Kidney epithelial cell (primary cell): ENCODE measurements around the gene NASP. TPM values are rescaled to one million over a fixed set of nuclear protein-coding genes. Genes with fewer than 3 reads are reported as not detected.

Experiments
- DNase-seq: peaks from one replicate; pipeline ENCODE4 v3.0.0-alpha.2; 2010; ENCODE audit warnings: low read depth
- H3K27me3 ChIP-seq: 2 replicates; pipeline ENCODE4 v1.6.0; 2011; ENCODE audit warnings: low read length; ENCODE audit not compliant: control insufficient read depth, insufficient read depth
- H3K36me3 ChIP-seq: 2 replicates; pipeline ENCODE4 v1.5.1; 2011; ENCODE audit warnings: low read length; ENCODE audit not compliant: control insufficient read depth, insufficient read depth
- H3K4me3 ChIP-seq: 2 replicates; pipeline ENCODE4 v1.5.1; 2011; ENCODE audit warnings: low read depth, mild to moderate bottlenecking, control low read depth, low read length
- CTCF ChIP-seq: IDR thresholded peaks from 2 replicates; pipeline ENCODE4 v1.5.1; 2011; ENCODE audit warnings: mild to moderate bottlenecking, moderate library complexity, low read length, control low read depth, inconsistent platforms; ENCODE audit not compliant: insufficient read depth, poor library complexity, severe bottlenecking
- total RNA-seq: library from RNA; depleted of rRNA; stranded (reverse); fragments of >200 nt; gene quantifications from 2 replicates; pipeline ENCODE4 v1.2.3, GENCODE V29; 2015

NASP gene
- total RNA-seq, 1 donor from 2014 or later = 45.3 TPM

GRCh38 chr1:45623972-45624371 lies 40.1 kb downstream of the NASP start, which contains the start of gene CCDC17:
Gene CCDC17 (minus strand): TSS chr1:45624054. CDS start chr1:45623909, 145 bp downstream.
- H3K36me3 ChIP-seq = peaks cover 8% of the 10 kb centered on the region
- H3K27me3 ChIP-seq = no peaks in the 10 kb centered on the region
- no peak for TF ChIP-seq CTCF
- no peak within 1 kb of the TSS for H3K4me3 ChIP-seq
- DNase-seq = no peak

GRCh38 chr1:45629035-45629434 lies 45.2 kb downstream of the NASP start:
- H3K36me3 ChIP-seq = peaks cover 7% of the 10 kb centered on the region
- no peak for TF ChIP-seq CTCF
- H3K27me3 ChIP-seq = no peaks in the 10 kb centered on the region
- H3K4me3 ChIP-seq = no peak overlapping the region
- no peak for DNase-seq

GRCh38 chr1:45630429-45630828 lies 46.6 kb downstream of the NASP start:
- no peak for TF ChIP-seq CTCF
- no peak overlapping the region for H3K4me3 ChIP-seq
- no peak for DNase-seq
- H3K27me3 ChIP-seq = no peaks in the 10 kb centered on the region
- peaks cover 7% of the 10 kb centered on the region for H3K36me3 ChIP-seq

GRCh38 chr1:45635211-45635610 lies 51.4 kb downstream of the NASP start:
- no peak overlapping the region for H3K4me3 ChIP-seq
- H3K36me3 ChIP-seq = peaks cover 3% of the 10 kb centered on the region
- no peaks in the 10 kb centered on the region for H3K27me3 ChIP-seq
- TF ChIP-seq CTCF = no peak
- no peak for DNase-seq

- no peak overlapping the region for H3K4me3 ChIP-seq
- peaks cover 3% of the 10 kb centered on the region for H3K36me3 ChIP-seq
- no peaks in the 10 kb centered on the region for H3K27me3 ChIP-seq
- TF ChIP-seq CTCF = no peak
- no peak for DNase-seq
Measured at GRCh38 chr1:45640293-45640692, 56.5 kb downstream of the NASP start.

GRCh38 chr1:45643321-45643720 lies 59.5 kb downstream of the NASP start:
- no peak for DNase-seq
- TF ChIP-seq CTCF = no peak
- H3K36me3 ChIP-seq = peaks cover 3% of the 10 kb centered on the region
- H3K4me3 ChIP-seq = no peak overlapping the region
- H3K27me3 ChIP-seq = no peaks in the 10 kb centered on the region
